Smooth muscle cell (in vitro differentiated cells): ENCODE data around the gene NHERF2. TPM values are rescaled to one million over a fixed set of nuclear protein-coding genes. Genes with fewer than 3 reads are reported as not detected.

Source experiments
- DNase-seq: peaks from one replicate; lab custom pipeline; 2025; ENCODE audit not compliant: unreplicated experiment; lab: John Stamatoyannopoulos, UW
- H2AFZ ChIP-seq: fragments of 200-600 bp; sonication (generic); 2 replicates; pipeline ENCODE4 v1.6.0; 2016; ENCODE audit warnings: antibody characterized with exemption, low read depth, mild to moderate bottlenecking
- H3F3A ChIP-seq: fragments of 200-600 bp; sonication (generic); 2 replicates; pipeline ENCODE4 v1.6.0; 2017; ENCODE audit warnings: antibody characterized with exemption, low read depth
- H3K27ac ChIP-seq: fragments of 200-600 bp; sonication (generic); 2 replicates; pipeline ENCODE4 v1.5.1; 2016; ENCODE audit warnings: low read depth, mild to moderate bottlenecking
- H3K27me3 ChIP-seq: fragments of 200-600 bp; sonication (generic); 2 replicates; pipeline ENCODE4 v1.6.1; 2016; ENCODE audit warnings: low read depth, mild to moderate bottlenecking
- H3K36me3 ChIP-seq: fragments of 200-600 bp; sonication (generic); 2 replicates; pipeline ENCODE4 v1.5.1; 2016; ENCODE audit warnings: low read depth
- H3K4me1 ChIP-seq: fragments of 200-600 bp; sonication (generic); 2 replicates; pipeline ENCODE4 v1.5.1; 2016; ENCODE audit warnings: low read depth
- H3K4me2 ChIP-seq: fragments of 200-600 bp; sonication (generic); 2 replicates; pipeline ENCODE4 v1.6.0; 2016; ENCODE audit warnings: mild to moderate bottlenecking
- H3K4me3 ChIP-seq: fragments of 200-600 bp; sonication (generic); 2 replicates; pipeline ENCODE4 v1.5.1; 2016; ENCODE audit warnings: mild to moderate bottlenecking
- H3K79me2 ChIP-seq: fragments of 200-600 bp; sonication (generic); 2 replicates; pipeline ENCODE4 v1.6.0; 2016; ENCODE audit warnings: low read depth, mild to moderate bottlenecking
- H3K9ac ChIP-seq: fragments of 200-600 bp; sonication (generic); 2 replicates; pipeline ENCODE4 v1.6.0; 2016; ENCODE audit warnings: low read depth
- H3K9me3 ChIP-seq: fragments of 200-600 bp; sonication (generic); replicated peaks from 2 replicates; pipeline ENCODE4 v1.5.1; 2016; ENCODE audit warnings: low read depth
- H4K20me1 ChIP-seq: fragments of 200-600 bp; sonication (generic); 2 replicates; pipeline ENCODE4 v1.6.0; 2016; ENCODE audit warnings: low read depth
- WGBS: methylation state at CpG from one replicate; pipeline ENCODE4 v1.1.7; 2016; ENCODE audit warnings: low lambda C conversion rate; 5-methylcytosine and 5-hydroxymethylcytosine counted together
- polyA plus RNA-seq: library from polyadenylated mRNA; unstranded; fragments of >200 nt; fragmentation: Nextera tagmentation; extraction: Ambion mirVana; gene quantifications from 2 replicates; pipeline ENCODE4 v1.2.1, GENCODE V29; 2016
- total RNA-seq: library from RNA; depleted of rRNA; stranded (reverse); fragments of >200 nt; gene quantifications from 2 replicates; pipeline ENCODE4 v1.2.3, GENCODE V29; 2014
- TF ChIP-seq, protein P1 (sequence below): fragments of 200-600 bp; sonication (generic); IDR thresholded peaks from 2 replicates; pipeline ENCODE4 v1.5.1; 2017; ENCODE audit warnings: borderline replicate concordance, mild to moderate bottlenecking, antibody characterized with exemption; ENCODE audit not compliant: insufficient read depth, poor library complexity, severe bottlenecking

NHERF2 gene
- total and polyA plus RNA-seq, 2 experiments from 2014 or later = 14.4 to 40.2 TPM

DNA sequence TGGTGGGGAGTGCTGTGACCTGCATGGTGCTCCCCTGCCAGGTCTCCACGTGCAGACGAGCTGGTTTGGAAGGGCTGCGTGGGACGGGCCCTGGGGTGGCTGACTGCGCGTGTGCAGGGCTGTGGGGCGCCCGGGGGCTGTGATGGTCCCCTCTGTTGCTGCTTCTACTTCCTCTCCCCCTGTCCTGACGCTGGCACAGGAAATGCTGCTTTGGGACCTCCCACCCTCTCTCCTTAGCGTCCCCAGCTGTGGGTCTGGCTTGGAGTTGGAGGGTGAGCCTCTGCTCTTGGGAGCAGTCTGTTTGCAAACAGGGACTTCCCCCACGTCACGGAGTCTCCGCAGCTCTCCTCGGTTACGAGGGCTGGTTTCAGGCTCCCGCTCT is 56.3 kb downstream of the NHERF2 start:
- H3K36me3 ChIP-seq = no peaks in the 10 kb centered on the region
- no peak overlapping the region for H2AFZ ChIP-seq
- H3K4me2 ChIP-seq = no peak overlapping the region
- H3K9ac ChIP-seq = no peak overlapping the region
- peaks cover under 1% of the 10 kb centered on the region for H4K20me1 ChIP-seq
- H3K4me3 ChIP-seq = no peak overlapping the region
- no peaks in the 10 kb centered on the region for H3K79me2 ChIP-seq
- WGBS = 88% methylated on average over 16 of the region's 16 CpGs
- H3K9me3 ChIP-seq = no peaks in the 10 kb centered on the region
- no peak overlapping the region for H3K27ac ChIP-seq
- TF ChIP-seq, protein P1, sequence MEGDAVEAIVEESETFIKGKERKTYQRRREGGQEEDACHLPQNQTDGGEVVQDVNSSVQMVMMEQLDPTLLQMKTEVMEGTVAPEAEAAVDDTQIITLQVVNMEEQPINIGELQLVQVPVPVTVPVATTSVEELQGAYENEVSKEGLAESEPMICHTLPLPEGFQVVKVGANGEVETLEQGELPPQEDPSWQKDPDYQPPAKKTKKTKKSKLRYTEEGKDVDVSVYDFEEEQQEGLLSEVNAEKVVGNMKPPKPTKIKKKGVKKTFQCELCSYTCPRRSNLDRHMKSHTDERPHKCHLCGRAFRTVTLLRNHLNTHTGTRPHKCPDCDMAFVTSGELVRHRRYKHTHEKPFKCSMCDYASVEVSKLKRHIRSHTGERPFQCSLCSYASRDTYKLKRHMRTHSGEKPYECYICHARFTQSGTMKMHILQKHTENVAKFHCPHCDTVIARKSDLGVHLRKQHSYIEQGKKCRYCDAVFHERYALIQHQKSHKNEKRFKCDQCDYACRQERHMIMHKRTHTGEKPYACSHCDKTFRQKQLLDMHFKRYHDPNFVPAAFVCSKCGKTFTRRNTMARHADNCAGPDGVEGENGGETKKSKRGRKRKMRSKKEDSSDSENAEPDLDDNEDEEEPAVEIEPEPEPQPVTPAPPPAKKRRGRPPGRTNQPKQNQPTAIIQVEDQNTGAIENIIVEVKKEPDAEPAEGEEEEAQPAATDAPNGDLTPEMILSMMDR = no peak
- H3F3A ChIP-seq = no peaks in the 10 kb centered on the region
- H3K4me1 ChIP-seq = no peaks in the 10 kb centered on the region
- no peaks in the 10 kb centered on the region for H3K27me3 ChIP-seq
- DNase-seq = no peak

DNA sequence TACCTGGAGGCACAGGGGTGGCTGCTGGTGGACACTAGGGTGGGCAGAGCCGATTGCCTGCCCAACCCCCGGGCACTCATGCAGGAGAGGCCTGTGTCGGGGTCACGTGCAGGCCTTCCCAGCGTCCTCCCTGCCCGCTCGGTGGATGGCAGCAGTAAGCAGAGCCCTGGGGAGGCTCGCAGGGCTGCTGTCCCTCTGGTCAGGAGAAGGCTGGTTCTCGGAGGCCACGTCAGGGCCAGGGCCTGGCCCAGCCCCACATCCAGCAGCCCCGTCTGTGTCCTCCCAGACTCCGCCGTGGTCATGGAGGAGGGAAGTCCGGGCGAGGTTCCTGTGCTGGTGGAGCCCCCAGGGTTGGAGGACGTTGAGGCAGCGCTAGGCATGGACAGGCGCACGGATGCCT is 56.7 kb downstream of the NHERF2 start:
- no peaks in the 10 kb centered on the region for H3K9me3 ChIP-seq
- H3K9ac ChIP-seq = no peak overlapping the region
- H3K4me1 ChIP-seq = no peaks in the 10 kb centered on the region

DNA sequence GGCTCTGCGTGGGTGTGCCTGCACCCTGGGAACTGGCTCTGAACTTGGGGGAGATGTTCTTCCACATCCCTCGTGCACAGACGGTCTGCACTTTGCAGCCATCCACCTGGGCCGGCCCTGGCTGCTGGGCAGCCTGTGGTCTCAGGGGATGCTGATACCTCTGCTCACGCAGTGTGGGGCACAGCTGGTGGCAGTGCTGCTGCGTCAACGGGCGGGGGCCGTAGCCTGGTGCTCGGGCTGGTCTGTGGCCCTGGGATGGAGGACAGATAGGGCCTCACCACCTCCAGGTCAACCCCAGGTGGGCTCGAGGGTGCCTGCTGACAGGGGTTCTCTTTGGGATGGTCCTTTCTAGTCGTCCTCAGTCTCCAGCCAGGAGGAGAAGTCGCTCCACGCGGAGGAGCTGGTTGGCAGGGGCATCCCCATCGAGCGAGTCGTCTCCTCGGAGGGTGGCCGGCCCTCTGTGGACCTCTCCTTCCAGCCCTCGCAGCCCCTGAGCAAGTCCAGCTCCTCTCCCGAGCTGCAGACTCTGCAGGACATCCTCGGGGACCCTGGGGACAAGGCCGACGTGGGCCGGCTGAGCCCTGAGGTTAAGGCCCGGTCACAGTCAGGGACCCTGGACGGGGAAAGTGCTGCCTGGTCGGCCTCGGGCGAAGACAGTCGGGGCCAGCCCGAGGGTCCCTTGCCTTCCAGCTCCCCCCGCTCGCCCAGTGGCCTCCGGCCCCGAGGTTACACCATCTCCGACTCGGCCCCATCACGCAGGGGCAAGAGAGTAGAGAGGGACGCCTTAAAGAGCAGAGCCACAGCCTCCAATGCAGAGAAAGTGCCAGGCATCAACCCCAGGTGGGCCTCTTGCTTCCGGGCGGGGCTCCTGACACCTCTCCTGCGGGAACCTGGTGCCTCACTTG is 57.4 kb downstream of the NHERF2 start:
- Histone ChIP-seq H3K27ac (no peak overlapping the region), H3K79me2 (no peaks in the 10 kb centered on the region), H4K20me1 (peaks cover 11% of the 10 kb centered on the region), H2AFZ (no peak overlapping the region), H3K9ac (no peak overlapping the region), H3F3A (no peaks in the 10 kb centered on the region), H3K36me3 (no peaks in the 10 kb centered on the region), H3K4me1 (no peaks in the 10 kb centered on the region), H3K27me3 (no peaks in the 10 kb centered on the region), H3K9me3 (no peaks in the 10 kb centered on the region), H3K4me2 (no peak overlapping the region), H3K4me3 (no peak overlapping the region)
- TF ChIP-seq, protein P1 = no peak
- 94% methylated on average over 44 of the region's 44 CpGs for WGBS
- DNase-seq = no peak

More for the DNA sequence above, 56.7 kb downstream of the NHERF2 start:
- WGBS = 93% methylated on average over 19 of the region's 19 CpGs
- Histone ChIP-seq H3F3A (no peaks in the 10 kb centered on the region), H2AFZ (no peak overlapping the region), H3K36me3 (no peaks in the 10 kb centered on the region), H3K4me2 (no peak overlapping the region), H4K20me1 (peaks cover 5% of the 10 kb centered on the region), H3K79me2 (no peaks in the 10 kb centered on the region), H3K27ac (no peak overlapping the region), H3K4me3 (no peak overlapping the region), H3K27me3 (no peaks in the 10 kb centered on the region)
- no peak for DNase-seq
- TF ChIP-seq, protein P1 = no peak
